Islet precursor cell (in vitro differentiated cells): ENCODE measurements around the gene MRPL22.
"Not testable (repeated sequence)": the region's sequence is repeated elsewhere in the genome, so short reads cannot be mapped to it uniquely, and the experiment has no call there.

Experiments
- DNase-seq: peaks from one replicate; pipeline ENCODE4 v3.0.0-alpha.2; 2018

MRPL22 gene

GRCh38 chr5:154943527-154943926 is 2.7 kb downstream of the MRPL22 start:
- no peak for DNase-seq

DNA sequence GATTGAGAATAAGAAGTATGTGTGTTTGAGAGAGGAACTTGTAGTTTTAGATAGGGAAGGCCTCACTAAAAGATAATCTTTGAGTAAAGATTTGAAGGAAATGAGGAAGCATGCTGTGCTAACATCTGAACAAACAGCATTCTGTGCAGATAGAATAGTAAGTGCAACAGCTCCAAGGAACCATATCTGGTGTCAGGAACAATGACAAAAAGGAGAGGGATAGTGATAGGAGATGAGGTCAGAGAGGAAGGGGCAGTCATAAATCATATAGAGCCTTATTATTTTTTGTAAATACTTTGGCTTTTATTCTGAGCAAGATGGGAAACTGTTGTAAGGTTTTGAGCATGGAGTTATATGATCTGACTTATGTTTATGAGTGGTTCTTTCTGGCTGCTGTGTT is 3.8 kb downstream of the MRPL22 start:
- DNase-seq, result no peak

- DNase-seq, result no peak
These were observed 4.9 kb downstream of the MRPL22 start for GRCh38 chr5:154945695-154946301.

DNA sequence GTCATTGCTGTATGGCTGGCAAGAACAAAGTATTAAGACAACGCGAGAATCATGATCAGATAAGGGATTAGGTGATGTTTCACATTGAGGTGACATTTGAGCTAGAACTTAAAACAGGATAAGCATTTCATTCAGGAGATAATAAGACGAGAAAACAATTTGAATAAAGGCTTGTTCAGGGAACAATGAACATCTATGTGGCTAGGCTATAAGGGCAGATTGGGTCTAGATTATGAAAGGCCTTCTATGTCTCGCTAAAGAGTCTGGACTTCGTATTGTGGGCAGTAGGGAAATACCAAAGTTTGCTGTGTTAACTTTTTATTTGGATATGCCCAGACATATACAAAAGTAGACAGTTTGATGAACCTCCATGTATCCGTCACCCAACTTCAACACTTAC is 6.9 kb downstream of the MRPL22 start:
- no peak for DNase-seq

GRCh38 chr5:154948313-154948712 is 7.4 kb downstream of the MRPL22 start:
- DNase-seq, result no peak

DNA sequence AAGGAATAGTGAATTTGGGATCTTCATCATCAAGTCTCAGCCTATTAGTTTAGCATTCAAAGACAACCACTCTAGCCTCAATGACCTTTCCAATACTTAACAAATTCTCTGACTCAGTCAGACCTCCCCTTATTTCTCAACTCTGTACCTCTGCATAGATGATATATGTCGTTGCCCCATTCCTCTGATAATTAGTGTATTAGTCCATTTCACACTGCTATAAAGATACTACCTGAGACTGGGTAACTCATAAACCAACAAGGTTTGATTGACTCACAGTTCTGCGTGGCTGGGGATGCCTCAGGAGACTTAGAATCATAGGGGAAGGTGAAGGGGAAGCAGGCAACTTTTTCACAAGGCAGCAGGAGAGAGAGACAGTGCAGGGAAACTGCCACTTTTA is 8.9 kb downstream of the MRPL22 start:
- DNase-seq, result no peak

- no peak for DNase-seq
These were observed 15.8 kb downstream of the MRPL22 start for GRCh38 chr5:154956712-154957111.

- DNase-seq, result no peak
These were observed 21.6 kb downstream of the MRPL22 start for GRCh38 chr5:154962494-154962893.

DNA sequence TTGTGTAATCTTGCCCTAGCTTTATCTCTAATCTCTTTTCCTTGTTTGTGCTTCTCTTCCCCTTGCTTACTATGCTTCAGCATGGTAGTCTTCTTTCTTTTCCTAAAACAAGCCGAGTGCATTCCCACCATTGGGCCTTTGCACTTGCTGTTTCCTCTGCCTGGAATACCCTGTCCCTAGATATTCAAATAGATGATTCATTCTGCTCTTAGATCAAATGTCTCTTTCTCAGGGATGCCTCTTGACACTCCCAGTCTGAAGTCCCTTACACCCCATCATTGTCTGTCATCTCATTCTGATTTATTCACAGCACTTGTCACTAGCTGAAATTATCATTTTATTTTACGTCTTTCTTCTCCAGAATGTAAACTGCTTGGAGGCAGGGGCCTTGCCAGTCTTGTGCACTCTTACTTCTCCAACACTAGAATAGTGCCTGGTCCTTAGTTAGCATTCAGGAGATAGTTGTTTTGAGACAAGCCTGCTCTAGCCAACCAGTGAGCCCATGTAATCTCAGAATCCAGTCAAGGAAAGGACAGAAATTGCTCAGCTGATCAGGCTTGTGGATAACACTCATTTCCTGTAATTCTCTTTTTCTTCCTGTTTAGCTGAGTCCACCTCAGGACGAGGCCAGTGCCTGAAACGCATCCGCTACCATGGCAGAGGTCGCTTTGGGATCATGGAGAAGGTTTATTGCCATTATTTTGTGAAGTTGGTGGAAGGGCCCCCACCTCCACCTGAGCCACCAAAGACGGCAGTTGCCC is 25.4 kb downstream of the MRPL22 start:
- no peak for DNase-seq

DNA sequence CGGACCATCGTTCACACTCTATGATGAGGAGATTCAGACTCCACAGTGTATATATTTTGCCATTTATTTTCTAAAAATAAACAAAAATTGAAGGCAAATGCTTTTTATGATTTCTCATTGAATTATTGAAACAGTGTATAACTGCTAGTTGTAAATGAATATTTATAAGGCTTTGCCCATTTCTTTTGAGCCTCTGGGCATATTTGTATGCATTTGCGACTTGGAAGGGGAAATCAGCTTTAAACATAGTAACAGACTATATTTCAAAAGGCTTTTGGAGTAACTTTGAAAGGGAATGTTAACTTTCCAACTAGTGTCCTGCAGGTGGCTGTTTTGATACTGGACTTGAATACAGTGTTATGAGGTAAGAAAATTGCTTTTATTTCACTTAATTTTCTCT is 26.0 kb downstream of the MRPL22 start:
- no peak for DNase-seq

DNA sequence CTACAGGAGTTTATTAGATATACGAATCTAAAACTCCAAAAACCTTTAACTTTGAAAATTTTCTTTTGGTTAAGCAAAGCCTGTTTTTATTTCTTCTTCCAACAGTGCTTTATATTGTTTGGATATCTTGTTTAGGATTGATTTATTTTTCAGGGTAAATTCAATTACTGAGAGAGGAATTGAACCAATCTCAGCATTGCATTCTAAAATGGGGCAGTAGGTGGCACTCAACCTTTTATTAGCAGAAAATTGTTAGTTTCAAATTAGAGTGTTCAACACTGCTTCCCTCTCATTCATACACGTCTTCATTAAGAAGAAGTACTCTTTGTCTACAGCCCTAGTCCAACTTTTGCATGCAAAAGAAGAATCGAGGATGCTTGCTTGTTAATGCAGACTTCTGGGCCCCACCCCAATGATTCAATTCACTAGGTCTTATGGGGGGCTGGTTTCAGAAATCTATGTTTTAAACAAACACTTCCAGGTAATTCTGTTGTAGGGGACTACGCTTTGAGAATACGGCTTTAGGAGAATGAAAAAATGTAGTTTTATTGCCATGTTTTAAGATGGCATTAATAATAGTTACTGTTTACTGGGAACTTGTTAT is 26.6 kb downstream of the MRPL22 start:
- DNase-seq, result no peak

GRCh38 chr5:154968953-154969352 is 28.1 kb downstream of the MRPL22 start:
- DNase-seq, result no peak

DNA sequence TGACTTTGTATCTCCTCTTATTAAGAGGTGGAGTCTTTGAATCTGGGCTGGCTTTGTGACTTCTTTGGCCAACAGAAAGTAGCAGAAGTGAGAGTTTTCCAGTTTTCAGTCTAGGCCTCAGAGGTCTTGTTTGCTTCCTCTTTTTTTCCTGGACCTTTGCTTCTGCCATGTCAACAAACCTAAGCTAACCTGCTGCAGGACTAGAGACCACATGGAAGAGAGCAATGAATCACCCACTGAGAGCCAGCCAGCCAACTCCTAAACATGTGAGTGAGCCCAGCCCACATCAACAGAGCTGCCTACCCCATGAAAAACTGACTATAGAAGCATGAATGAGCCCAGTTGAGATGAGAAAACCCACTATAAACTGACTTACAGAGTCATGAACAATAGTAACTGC is 29.9 kb downstream of the MRPL22 start:
- no peak for DNase-seq

DNA sequence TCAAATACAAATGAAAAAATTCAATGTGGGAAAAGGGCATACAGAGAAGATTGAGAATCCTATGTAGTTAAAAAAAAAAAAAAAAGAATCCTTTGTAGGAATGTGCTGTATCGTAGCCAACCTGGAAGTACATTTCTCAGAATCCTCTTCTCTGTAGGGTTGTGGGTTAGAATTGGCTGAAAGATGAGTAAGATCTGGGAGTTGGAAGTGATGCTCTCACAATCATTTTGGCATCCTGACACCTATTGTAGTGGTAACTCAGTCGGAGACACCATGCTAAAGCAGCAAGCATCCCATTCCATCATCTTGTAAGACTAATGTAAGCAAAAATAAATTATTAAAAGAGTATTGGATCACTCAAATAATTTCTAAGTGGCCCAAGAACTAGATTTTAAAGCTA is 30.6 kb downstream of the MRPL22 start:
- no peak for DNase-seq

GRCh38 chr5:154972476-154973080 is 31.7 kb downstream of the MRPL22 start:
- DNase-seq, result peak; percentile 61

GRCh38 chr5:154976082-154976481 is 35.2 kb downstream of the MRPL22 start:
- not testable (repeated sequence) for DNase-seq

- DNase-seq, result no peak
These were observed 36.5 kb downstream of the MRPL22 start for GRCh38 chr5:154977409-154977808.

GRCh38 chr5:154978294-154978693 is 37.4 kb downstream of the MRPL22 start:
- not testable (repeated sequence) for DNase-seq

- no peak for DNase-seq
These were observed 44.2 kb downstream of the MRPL22 start for GRCh38 chr5:154984946-154985516.

DNA sequence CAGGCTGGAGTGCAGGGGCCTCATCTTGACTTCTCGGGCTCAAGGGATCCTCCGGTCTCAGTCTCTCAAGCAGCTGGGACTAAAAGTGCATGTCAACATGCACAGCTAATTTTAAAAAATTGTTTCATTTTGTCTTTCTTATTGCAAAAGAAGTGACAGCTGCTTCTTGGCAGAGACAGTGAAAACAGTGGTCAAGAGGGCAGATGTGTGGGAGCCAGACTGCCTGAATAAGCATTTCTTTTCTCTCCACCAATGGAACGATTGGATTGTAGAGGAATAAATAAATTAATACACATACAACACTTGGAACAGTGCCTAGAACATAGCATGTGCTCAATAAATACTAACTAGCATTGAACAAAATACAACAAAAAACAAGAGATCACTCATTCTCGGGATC is 45.3 kb downstream of the MRPL22 start:
- DNase-seq, result no peak

DNA sequence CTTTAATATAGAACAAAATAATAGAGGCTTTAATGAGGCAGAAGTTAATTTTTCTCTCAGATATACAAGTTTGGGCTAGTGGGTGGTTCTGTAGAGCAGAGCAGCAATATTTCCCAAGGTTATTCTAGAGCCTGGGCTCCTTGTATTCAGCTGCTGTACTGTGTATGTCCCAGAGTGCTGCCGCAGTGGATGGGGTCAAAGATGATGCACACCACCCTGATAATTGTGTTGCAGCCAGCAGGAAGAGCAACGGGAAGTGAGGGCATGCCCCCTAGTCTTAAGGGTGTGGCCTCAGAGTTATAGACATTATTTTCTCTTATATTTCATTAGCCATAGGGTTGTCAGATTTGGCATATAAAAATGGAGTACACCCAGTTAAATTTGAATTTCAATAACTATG is 48.8 kb downstream of the MRPL22 start:
- DNase-seq, result no peak

GRCh38 chr5:154993461-154993860 is 52.6 kb downstream of the MRPL22 start:
- DNase-seq, result no peak

- no peak for DNase-seq
These were observed 54.8 kb downstream of the MRPL22 start for GRCh38 chr5:154995679-154996078.

GRCh38 chr5:154997746-154998145 is 56.9 kb downstream of the MRPL22 start:
- DNase-seq, result no peak
